Retinal pigment epithelial cell (primary cell): ENCODE data around the gene DCLK1.

Experiments
- DNase-seq: peaks from one replicate; pipeline ENCODE4 v3.0.0-alpha.2; 2010; ENCODE audit warnings: low read depth
- H3K4me3 ChIP-seq: 2 replicates; pipeline ENCODE4 v1.5.1; 2011; ENCODE audit warnings: mild to moderate bottlenecking, low read length, control low read depth, moderate library complexity
- CTCF ChIP-seq: conservative IDR thresholded peaks from 2 replicates; pipeline ENCODE4 v1.5.1; 2011; ENCODE audit warnings: low read depth, low read length, control low read depth, inconsistent platforms

Gene DCLK1

GRCh38 chr13:36147330-36147729 is 16.1 kb upstream of the DCLK1 start:
- no peak overlapping the region for H3K4me3 ChIP-seq
- TF ChIP-seq CTCF, result no peak

GRCh38 chr13:36146511-36147269 is 15.5 kb upstream of the DCLK1 start:
- H3K4me3 ChIP-seq, result no peak overlapping the region
- no peak for TF ChIP-seq CTCF
- DNase-seq, result no peak

More at GRCh38 chr13:36147330-36147729, 16.1 kb upstream of the DCLK1 start:
- DNase-seq, result no peak

GRCh38 chr13:36143738-36144137 is 12.6 kb upstream of the DCLK1 start:
- no peak for DNase-seq
- no peak for TF ChIP-seq CTCF

GRCh38 chr13:36142735-36143134 is 11.6 kb upstream of the DCLK1 start:
- no peak for TF ChIP-seq CTCF
- no peak for DNase-seq
- no peak overlapping the region for H3K4me3 ChIP-seq

More at GRCh38 chr13:36143738-36144137, 12.6 kb upstream of the DCLK1 start:
- no peak overlapping the region for H3K4me3 ChIP-seq

- no peak overlapping the region for H3K4me3 ChIP-seq
- TF ChIP-seq CTCF, result no peak
- no peak for DNase-seq
Observed at GRCh38 chr13:36135876-36136275, 4.7 kb upstream of the DCLK1 start.

- TF ChIP-seq CTCF, result no peak
- H3K4me3 ChIP-seq, result no peak overlapping the region
- DNase-seq, result no peak
Observed at GRCh38 chr13:36134632-36135031, 3.5 kb upstream of the DCLK1 start.

GRCh38 chr13:36133950-36134626 is 2.9 kb upstream of the DCLK1 start:
- TF ChIP-seq CTCF, result peak; percentile 34
- DNase-seq, result no peak
- H3K4me3 ChIP-seq, result no peak overlapping the region
